Colonic mucosa (tissue), 4 donors: ENCODE data around the gene FUOM. TPM values are rescaled to one million over a fixed set of nuclear protein-coding genes. Genes with fewer than 3 reads are reported as not detected.

ENCODE experiments used
- DNase-seq: peaks from one replicate; pipeline ENCODE4 v3.0.0-alpha.2; 2020
- H3K27ac ChIP-seq: fragments of 200-600 bp; one replicate; pipeline ENCODE4 v1.8.0; 2021
- H3K27me3 ChIP-seq: fragments of 200-600 bp; one replicate; pipeline ENCODE4 v1.8.0; 2021
- H3K36me3 ChIP-seq: fragments of 200-600 bp; one replicate; pipeline ENCODE4 v1.8.0; 2021
- H3K4me1 ChIP-seq: fragments of 200-600 bp; one replicate; pipeline ENCODE4 v1.8.0; 2021; ENCODE audit warnings: mild to moderate bottlenecking
- H3K4me3 ChIP-seq: fragments of 200-600 bp; one replicate; pipeline ENCODE4 v1.8.0; 2021
- H3K9ac ChIP-seq, 2 donors: one replicate each; pipeline ENCODE4 v1.7.0; 2013; ENCODE audit warnings: control low read depth in 2 of 2, low read depth in 2 of 2, low read length in 2 of 2
- H3K9me3 ChIP-seq: fragments of 200-600 bp; one replicate; pipeline ENCODE4 v1.8.0; 2021
- CTCF ChIP-seq: fragments of 200-600 bp; IDR thresholded peaks from one replicate; pipeline ENCODE4 v1.8.0; 2022; ENCODE audit warnings: antibody characterized with exemption, mild to moderate bottlenecking
- intact Hi-C: fragments of 100-400 bp; cut with DNase I; formaldehyde crosslinking; loops from one replicate; pipeline ENCODE4 v1.14.1; 2022
- total RNA-seq, 2 donors: library from RNA; stranded (reverse); fragmentation: NEBNext Ultra II Directional in 1 of 2; extraction: Animal tissue kit (Norgen Biotek cat#: 25700) in 1 of 2; gene quantifications; one replicate each; pipeline ENCODE4 v1.2.1, GENCODE V29; 2021
- donor health status: healthy.
- donor health status: DM: no; HTN: no; CAD: no.
- donor health status: DM: no; HTN: no; CAD: no.

Gene FUOM
- total RNA-seq, 2 donors from 2014 or later = 16.9 to 23.3 TPM

GRCh38 chr10:133366751-133367150, 8.9 kb upstream of the FUOM start:
- Histone ChIP-seq H3K9me3 (no peaks in the 10 kb centered on the region), H3K9ac (no peak overlapping the region), H3K27me3 (no peaks in the 10 kb centered on the region), H3K36me3 (peaks cover 15% of the 10 kb centered on the region), H3K27ac (no peak overlapping the region), H3K4me3 (no peak overlapping the region), H3K4me1 (peaks cover 8% of the 10 kb centered on the region)
- DNase-seq = no peak
- intact Hi-C loops = no loop called here
- no peak for TF ChIP-seq CTCF

- no peak overlapping the region for H3K27ac ChIP-seq
- intact Hi-C loops = no loop called here
- H3K4me3 ChIP-seq = no peak overlapping the region
- no peak for TF ChIP-seq CTCF
- H3K9ac ChIP-seq = no peak overlapping the region
- peaks cover 15% of the 10 kb centered on the region for H3K36me3 ChIP-seq
- H3K9me3 ChIP-seq = no peaks in the 10 kb centered on the region
- no peak for DNase-seq
- no peaks in the 10 kb centered on the region for H3K27me3 ChIP-seq
- peaks cover 8% of the 10 kb centered on the region for H3K4me1 ChIP-seq
Measured at GRCh38 chr10:133366130-133366478, 8.3 kb upstream of the FUOM start.

- peaks cover 15% of the 10 kb centered on the region for H3K36me3 ChIP-seq
- no peaks in the 10 kb centered on the region for H3K27me3 ChIP-seq
- no peaks in the 10 kb centered on the region for H3K9me3 ChIP-seq
- peaks cover 8% of the 10 kb centered on the region for H3K4me1 ChIP-seq
- DNase-seq = no peak
- intact Hi-C loops = no loop called here
- H3K4me3 ChIP-seq = no peak overlapping the region
- TF ChIP-seq CTCF = no peak
- H3K9ac ChIP-seq = peak overlapping the region in 1 of 2 donors; percentile 35
- peak overlapping the region; percentile 42 for H3K27ac ChIP-seq
Measured at GRCh38 chr10:133365461-133366129, 7.8 kb upstream of the FUOM start.

GRCh38 chr10:133364645-133365431, 7.0 kb upstream of the FUOM start:
- Histone ChIP-seq H3K27ac (peak overlapping the region; percentile 42), H3K4me3 (no peak overlapping the region), H3K9ac (peak overlapping the region in 1 of 2 donors; percentile 35), H3K27me3 (no peaks in the 10 kb centered on the region), H3K4me1 (peaks cover 11% of the 10 kb centered on the region), H3K36me3 (peaks cover 12% of the 10 kb centered on the region), H3K9me3 (no peaks in the 10 kb centered on the region)
- no peak for TF ChIP-seq CTCF
- intact Hi-C loops = no loop called here
- DNase-seq = peak; percentile 52

- no peaks in the 10 kb centered on the region for H3K27me3 ChIP-seq
- H3K9ac ChIP-seq = no peak overlapping the region
- H3K4me3 ChIP-seq = no peak overlapping the region
- no peak overlapping the region for H3K27ac ChIP-seq
- intact Hi-C loops = no loop called here
- H3K36me3 ChIP-seq = peaks cover 8% of the 10 kb centered on the region
- no peak for DNase-seq
- H3K4me1 ChIP-seq = peaks cover 12% of the 10 kb centered on the region
- H3K9me3 ChIP-seq = no peaks in the 10 kb centered on the region
- no peak for TF ChIP-seq CTCF
Measured at GRCh38 chr10:133362846-133363245, 5.0 kb upstream of the FUOM start.
